NB4 (cell line): ENCODE results near the gene HGFAC.

Source experiments
- DNase-seq: peaks from one replicate; pipeline ENCODE4 v3.0.0; 2010; ENCODE audit warnings: low read depth
- H3K4me3 ChIP-seq: one replicate; pipeline ENCODE4 v1.5.1; 2011; ENCODE audit warnings: mild to moderate bottlenecking, low read depth, low read length, moderate library complexity
- CTCF ChIP-seq: IDR thresholded peaks from one replicate; pipeline ENCODE4 v1.5.1; 2012; ENCODE audit warnings: low read depth, low read length
- MAX ChIP-seq: IDR thresholded peaks from 2 replicates; pipeline ENCODE4 v1.6.1; 2011; ENCODE audit warnings: low read depth, low read length
- MYC ChIP-seq: IDR thresholded peaks from 2 replicates; pipeline ENCODE4 v1.6.1; 2011; ENCODE audit warnings: low read depth, low read length
- POLR2A ChIP-seq: IDR thresholded peaks from 2 replicates; pipeline ENCODE4 v1.6.1; 2011; ENCODE audit warnings: mild to moderate bottlenecking; ENCODE audit not compliant: insufficient read length; ENCODE audit errors: extremely low read depth

The HGFAC gene

GRCh38 chr4:3422241-3422801 lies 19.4 kb upstream of the HGFAC start:
- no peak for TF ChIP-seq MAX
- DNase-seq = no peak
- H3K4me3 ChIP-seq = no peak overlapping the region

DNA sequence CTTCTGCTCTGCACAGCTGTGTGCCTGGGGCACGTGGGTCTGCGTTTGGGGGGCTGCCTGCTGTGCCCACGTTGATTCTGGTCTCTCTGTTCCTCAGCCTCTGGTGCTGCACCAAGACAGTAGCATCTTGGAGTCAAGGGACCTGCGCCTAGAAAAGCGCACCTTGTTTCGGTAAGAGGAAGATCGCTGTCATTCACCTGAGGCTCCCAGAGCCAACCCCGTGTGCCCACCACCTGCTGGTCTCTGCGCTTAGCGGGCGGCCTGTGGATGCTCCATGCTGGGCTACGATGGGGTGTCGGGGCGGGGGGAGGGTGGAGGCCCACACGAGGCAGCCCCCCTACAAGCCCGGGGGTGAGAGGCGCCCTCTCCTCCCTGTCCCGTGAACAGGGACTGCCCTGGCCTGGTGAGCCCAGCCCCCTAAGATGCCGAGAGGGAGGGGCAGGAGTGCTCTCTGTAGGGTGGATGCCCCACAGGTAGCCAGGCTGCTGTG lies 18.9 kb upstream of the HGFAC start:
- TF ChIP-seq POLR2A (no peak), MYC (no peak), CTCF (no peak), MAX (no peak)
- DNase-seq = no peak
- H3K4me3 ChIP-seq = no peak overlapping the region

- TF ChIP-seq MYC = no peak
- no peak overlapping the region for H3K4me3 ChIP-seq
- DNase-seq = no peak
These were observed 18.4 kb upstream of the HGFAC start for GRCh38 chr4:3423406-3423805.

DNA sequence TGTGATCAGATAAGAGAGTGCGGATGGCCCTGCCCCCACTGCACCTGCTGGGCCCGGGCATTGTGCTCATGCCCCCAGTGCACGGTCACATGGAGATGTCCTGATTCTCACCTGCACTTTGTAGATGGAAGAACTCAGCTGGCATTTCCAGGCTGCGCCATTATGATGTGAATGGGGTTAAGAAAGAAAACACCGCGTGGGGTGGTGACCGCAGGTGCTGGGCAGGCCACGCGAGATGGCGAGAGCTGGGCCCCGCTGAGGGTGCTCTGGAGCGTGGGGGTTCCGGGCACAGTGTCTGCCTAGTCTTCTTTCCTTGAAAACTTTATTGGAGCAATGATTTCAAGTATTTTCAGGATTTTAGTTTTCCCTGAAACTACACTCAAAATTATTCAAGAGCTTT lies 17.8 kb upstream of the HGFAC start:
- no peak for DNase-seq
- H3K4me3 ChIP-seq = no peak overlapping the region
- TF ChIP-seq POLR2A (no peak), MAX (no peak), CTCF (no peak), MYC (no peak)

- TF ChIP-seq MYC (no peak), POLR2A (no peak), CTCF (no peak), MAX (no peak)
- DNase-seq = no peak
- H3K4me3 ChIP-seq = no peak overlapping the region
These were observed 17.2 kb upstream of the HGFAC start for GRCh38 chr4:3424522-3425095.

DNA sequence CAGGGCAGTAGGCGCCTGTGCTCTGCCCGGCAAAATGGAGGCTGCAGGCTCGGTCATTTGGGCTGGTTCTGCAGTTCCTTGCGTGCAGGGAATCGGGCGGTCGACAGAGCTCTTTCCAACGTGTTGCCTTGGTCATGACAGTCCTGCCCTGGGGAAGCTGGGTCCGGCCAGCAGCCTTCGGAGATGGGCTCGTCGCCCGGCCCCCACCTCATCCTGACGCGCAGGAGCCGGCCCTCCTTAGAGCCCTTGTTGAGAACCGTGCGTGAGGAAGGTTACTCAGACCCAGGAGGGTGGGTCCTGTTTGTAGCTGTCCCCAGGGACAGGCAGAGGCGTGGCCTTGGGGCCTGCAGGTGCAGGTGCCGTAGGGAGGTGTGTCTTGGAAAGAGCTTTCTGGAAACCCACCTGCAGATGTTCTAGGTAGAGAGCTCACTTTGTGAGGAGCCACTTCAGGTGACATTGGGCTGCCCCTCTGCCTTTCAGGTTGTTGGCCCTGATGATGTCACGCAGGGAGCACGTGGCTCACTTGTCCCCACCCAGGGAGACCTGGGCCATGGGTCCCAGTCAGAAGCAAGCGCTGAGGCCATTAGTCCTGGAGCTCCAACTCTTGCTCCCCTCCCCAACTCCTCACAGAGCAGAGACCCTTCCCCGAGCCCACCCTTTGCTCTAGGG lies 15.2 kb upstream of the HGFAC start:
- H3K4me3 ChIP-seq = no peak overlapping the region
- no peak for TF ChIP-seq MAX
- no peak for TF ChIP-seq CTCF
- TF ChIP-seq POLR2A = no peak
- TF ChIP-seq MYC = no peak
- DNase-seq = no peak
